ENCODE data around the gene CCDC157.

The CCDC157 gene

GRCh38 chr22:30386960-30387827 is 30.4 kb downstream of the CCDC157 start, which contains the start of gene RNF215:
Gene RNF215, minus strand, starts transcription at chr22:30387411. Its CDS starts 98 bp downstream, at chr22:30387313.
- DNase-seq (ENCODE audit: insufficient read length, low spot score), result peak; percentile 66
- peak; percentile 79 for TF ChIP-seq CTCF (IDR thresholded peaks at IDR 0.05; ENCODE audit: insufficient read depth, missing control alignments)
- FAIRE-seq, result no peak

GRCh38 chr22:30390974-30391691 is 34.3 kb downstream of the CCDC157 start:
- no peak for FAIRE-seq
- peak; percentile 63 for TF ChIP-seq CTCF (IDR thresholded peaks at IDR 0.05; ENCODE audit: insufficient read depth, missing control alignments)
- no peak for DNase-seq (ENCODE audit: insufficient read length, low spot score)

- TF ChIP-seq CTCF (IDR thresholded peaks at IDR 0.05; ENCODE audit: insufficient read depth, missing control alignments), result no peak
- peak; percentile 51 for DNase-seq (ENCODE audit: insufficient read length, low spot score)
- FAIRE-seq, result no peak
Measured at GRCh38 chr22:30392661-30393321, 36.0 kb downstream of the CCDC157 start.

- no peak for TF ChIP-seq CTCF (IDR thresholded peaks at IDR 0.05; ENCODE audit: insufficient read depth, missing control alignments)
- no peak for DNase-seq (ENCODE audit: insufficient read length, low spot score)
- FAIRE-seq, result no peak
Measured at GRCh38 chr22:30393322-30393680, 36.5 kb downstream of the CCDC157 start.

- FAIRE-seq, result no peak
- no peak for DNase-seq (ENCODE audit: insufficient read length, low spot score)
- no peak for TF ChIP-seq CTCF (IDR thresholded peaks at IDR 0.05; ENCODE audit: insufficient read depth, missing control alignments)
Measured at GRCh38 chr22:30393885-30394284, 37.1 kb downstream of the CCDC157 start.

GRCh38 chr22:30396871-30397655 is 40.3 kb downstream of the CCDC157 start, which contains the start of gene SEC14L2:
Gene SEC14L2, plus strand, starts transcription at chr22:30397018. Its CDS starts 99 bp downstream, at chr22:30397117.
- DNase-seq (ENCODE audit: insufficient read length, low spot score) (no peak), FAIRE-seq (no peak)
- no peak for TF ChIP-seq CTCF (IDR thresholded peaks at IDR 0.05; ENCODE audit: insufficient read depth, missing control alignments)
